GM12878 (cell line): ENCODE results near the gene LIX1.

Experiments used
- CHD1 ChIP-seq: IDR thresholded peaks from 2 replicates; pipeline ENCODE4 v1.6.1; 2012; ENCODE audit warnings: low read depth, low read length, improper control_type of control experiment
- CTCF ChIP-seq, 3 experiments: IDR thresholded peaks in 2 of 3; conservative IDR thresholded peaks in 1 of 3; 2 replicates each; pipeline ENCODE4 v1.5.1; 2011; ENCODE audit warnings: low read depth in 3 of 3, low read length in 3 of 3, mild to moderate bottlenecking in 3 of 3, control low read depth in 2 of 3, moderate library complexity in 2 of 3, inconsistent platforms in 1 of 3, mixed read lengths in 1 of 3; ENCODE audit not compliant: control insufficient read depth in 2 of 3, insufficient read depth in 1 of 3; ENCODE audit errors: extremely low read depth in 1 of 3
- MTA2 ChIP-seq: fragments of 450-650 bp; IDR thresholded peaks from 2 replicates; pipeline ENCODE4 v1.6.1; 2016; ENCODE audit warnings: low read depth, mild to moderate bottlenecking, moderate library complexity
- MYC ChIP-seq: IDR thresholded peaks from 2 replicates; pipeline ENCODE4 v1.6.1; 2011; ENCODE audit warnings: mild to moderate bottlenecking, low read length, moderate library complexity, inconsistent platforms; ENCODE audit not compliant: insufficient read depth, insufficient replicate concordance, insufficient read length, severe bottlenecking
- NKRF ChIP-seq: fragments of 450-650 bp; conservative IDR thresholded peaks from 2 replicates; pipeline ENCODE4 v1.6.1; 2017; ENCODE audit warnings: mild to moderate bottlenecking, moderate library complexity
- PKNOX1 ChIP-seq: fragments of 450-650 bp; IDR thresholded peaks from 2 replicates; pipeline ENCODE4 v1.6.1; 2016; ENCODE audit warnings: mild to moderate bottlenecking
- POLR2A ChIP-seq: IDR thresholded peaks from 2 replicates; pipeline ENCODE4 v1.6.1; 2011; ENCODE audit warnings: low read depth, mild to moderate bottlenecking, low read length
- POLR2AphosphoS5 ChIP-seq: IDR thresholded peaks from 2 replicates; pipeline ENCODE4 v1.6.1; 2011; ENCODE audit warnings: mild to moderate bottlenecking, low read length, inconsistent platforms

DNA sequence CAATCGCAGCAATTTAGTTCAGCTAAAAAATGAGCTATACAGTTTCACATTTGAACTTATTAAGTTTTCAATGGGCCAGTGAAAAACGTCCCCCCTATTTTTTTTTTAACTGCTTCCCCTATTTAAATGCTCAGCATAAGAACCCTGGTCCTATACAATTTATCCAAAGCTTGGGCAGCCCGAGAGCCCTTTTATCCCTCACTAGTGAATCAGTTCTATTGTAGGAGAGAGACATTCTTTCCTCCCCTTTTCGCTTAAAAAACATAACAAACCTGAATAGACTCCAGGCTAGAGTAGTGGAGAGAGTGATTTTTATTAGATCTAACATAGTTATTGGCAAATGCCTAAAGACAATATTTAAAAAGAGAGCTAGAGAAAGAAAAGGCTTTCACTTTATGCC lies 1.4 kb downstream of the LIX1 start:
- TF ChIP-seq POLR2A (no peak), NKRF (no peak), MYC (no peak), PKNOX1 (no peak), CTCF (IDR thresholded peaks at IDR 0.05 in 2 of 3, conservative IDR thresholded peaks at IDR 0.05 in 1 of 3; ENCODE audit: control insufficient read depth in 2 of 3, extremely low read depth in 1 of 3, insufficient read depth in 1 of 3, low read depth in 3 of 3, low read length in 3 of 3) (no peak), POLR2AphosphoS5 (no peak), CHD1 (no peak), MTA2 (no peak)
